CD1c-positive myeloid dendritic cell (primary cell): Measurements from ENCODE around the gene TAS2R31.
"Not testable (repeated sequence)": the region's sequence is repeated elsewhere in the genome, so short reads cannot be mapped to it uniquely, and the experiment has no call there.

Source experiments
- DNase-seq: peaks from one replicate; pipeline ENCODE4 v3.0.0-alpha.2; 2016; ENCODE audit errors: extremely low spot score

TAS2R31 gene, protein sequence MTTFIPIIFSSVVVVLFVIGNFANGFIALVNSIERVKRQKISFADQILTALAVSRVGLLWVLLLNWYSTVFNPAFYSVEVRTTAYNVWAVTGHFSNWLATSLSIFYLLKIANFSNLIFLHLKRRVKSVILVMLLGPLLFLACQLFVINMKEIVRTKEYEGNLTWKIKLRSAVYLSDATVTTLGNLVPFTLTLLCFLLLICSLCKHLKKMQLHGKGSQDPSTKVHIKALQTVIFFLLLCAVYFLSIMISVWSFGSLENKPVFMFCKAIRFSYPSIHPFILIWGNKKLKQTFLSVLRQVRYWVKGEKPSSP

DNA sequence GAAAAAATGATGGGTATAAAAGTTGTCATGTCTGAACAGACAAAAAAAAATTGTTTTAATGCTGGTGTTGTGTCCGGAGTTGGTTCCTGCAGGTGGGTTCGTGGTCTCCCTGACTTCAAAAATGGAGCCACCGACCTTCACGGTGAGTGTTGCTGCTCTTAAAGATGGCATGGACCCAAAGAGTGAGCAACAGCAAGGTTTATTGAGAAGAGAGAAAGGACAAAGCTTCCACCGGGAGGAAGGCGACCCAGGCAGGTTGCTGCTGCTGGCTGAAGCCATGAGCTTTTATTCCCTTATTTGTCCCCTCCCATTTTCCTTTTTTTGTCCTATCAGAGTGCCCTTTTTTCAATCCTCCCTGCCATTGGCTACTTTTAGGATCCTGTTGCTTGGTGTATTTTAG lies at the start of gene TAS2R31:
TSS of gene TAS2R31 (minus strand) at position 101 of the 400 bp plus-strand sequence. CDS start at position 29, 72 bp downstream.
- no peak for DNase-seq

DNA sequence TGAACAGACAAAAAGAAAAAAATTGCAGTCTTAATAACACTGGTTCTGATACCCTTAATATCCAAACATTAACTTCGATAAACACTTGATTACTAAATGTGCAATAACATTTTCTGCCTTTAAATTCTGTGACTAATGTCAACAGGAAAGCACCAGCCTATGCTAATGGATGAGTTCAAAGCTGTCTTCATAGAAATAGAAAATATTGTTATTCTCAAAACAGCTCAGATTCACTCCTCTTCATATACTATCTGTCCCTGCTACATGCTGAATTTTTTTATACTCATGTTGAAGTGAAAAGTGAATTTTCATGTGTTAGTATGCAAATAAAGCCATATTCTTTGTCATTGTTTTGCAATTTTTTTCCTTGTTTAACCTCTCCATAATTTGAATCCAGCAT lies 47.0 kb upstream of the TAS2R31 start:
- no peak for DNase-seq

DNA sequence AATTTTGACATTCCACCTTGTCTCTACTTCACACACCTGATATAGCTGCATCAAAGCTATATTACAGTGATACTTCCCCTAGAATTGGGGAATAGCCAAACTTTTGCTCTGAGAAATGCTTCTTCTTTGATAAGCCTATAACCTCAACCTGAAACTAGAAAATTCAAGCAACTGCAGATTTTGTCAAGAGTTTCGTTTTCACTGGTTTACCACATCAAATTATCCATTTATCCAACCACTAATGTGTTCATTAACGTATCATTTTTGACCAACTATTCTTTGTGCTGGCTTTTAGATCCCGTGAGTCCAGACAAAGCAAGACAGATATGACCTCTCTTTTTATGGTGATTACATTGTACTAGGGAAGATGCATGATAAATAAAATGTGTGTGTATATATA lies 44.4 kb upstream of the TAS2R31 start:
- DNase-seq: no peak

- DNase-seq: no peak
Observed at GRCh38 chr12:11071414-11071813, 40.2 kb upstream of the TAS2R31 start.

- DNase-seq: no peak
Observed at GRCh38 chr12:11070999-11071398, 39.8 kb upstream of the TAS2R31 start.

GRCh38 chr12:11069854-11070365 lies 38.7 kb upstream of the TAS2R31 start:
- DNase-seq: no peak

DNA sequence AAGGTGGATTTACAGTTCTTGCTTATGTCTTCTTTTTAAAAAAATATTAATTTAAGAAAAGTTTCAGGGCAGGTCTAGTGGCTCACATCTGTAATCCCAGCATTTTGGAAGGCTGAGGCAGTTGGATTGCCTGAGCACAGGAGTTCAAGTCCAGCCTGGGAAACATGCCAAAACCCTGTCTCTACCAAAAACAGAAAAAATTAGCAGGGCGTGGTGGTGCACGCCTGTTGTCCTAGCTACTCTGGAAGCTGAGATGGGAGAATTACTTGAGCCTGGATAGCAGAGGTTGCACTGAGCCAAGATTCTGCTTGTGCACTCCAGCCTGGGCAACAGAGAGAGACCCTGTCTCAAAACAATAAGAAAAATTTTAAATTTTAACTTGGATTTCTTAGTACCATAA lies 36.3 kb upstream of the TAS2R31 start:
- no peak for DNase-seq

DNA sequence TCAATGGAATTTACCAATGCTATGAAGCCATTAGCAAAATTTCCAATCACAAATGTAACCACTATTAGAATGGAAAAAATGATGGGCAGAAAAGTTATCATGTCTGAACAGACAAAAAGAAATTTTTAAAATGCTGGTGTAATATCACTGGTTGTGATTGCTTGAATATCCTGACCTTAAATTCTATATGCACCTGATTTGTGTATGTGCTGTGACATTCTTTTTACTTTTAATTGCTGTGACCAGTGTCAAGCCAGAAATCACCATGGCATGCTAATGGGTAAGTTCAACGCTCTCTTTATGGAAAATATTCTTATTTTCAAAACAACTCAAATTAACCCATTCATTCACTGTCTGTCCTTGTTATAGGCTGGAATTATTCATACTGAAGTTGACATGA lies 31.0 kb upstream of the TAS2R31 start, which contains the start of gene TAS2R46:
TSS of gene TAS2R46 (minus strand) at position 101 of the 400 bp plus-strand sequence. CDS start at position 101, 0 bp downstream.
- DNase-seq: not testable (repeated sequence)

GRCh38 chr12:11059784-11060183 lies 28.6 kb upstream of the TAS2R31 start:
- no peak for DNase-seq

- no peak for DNase-seq
Observed at GRCh38 chr12:11059041-11059440, 27.8 kb upstream of the TAS2R31 start.

DNA sequence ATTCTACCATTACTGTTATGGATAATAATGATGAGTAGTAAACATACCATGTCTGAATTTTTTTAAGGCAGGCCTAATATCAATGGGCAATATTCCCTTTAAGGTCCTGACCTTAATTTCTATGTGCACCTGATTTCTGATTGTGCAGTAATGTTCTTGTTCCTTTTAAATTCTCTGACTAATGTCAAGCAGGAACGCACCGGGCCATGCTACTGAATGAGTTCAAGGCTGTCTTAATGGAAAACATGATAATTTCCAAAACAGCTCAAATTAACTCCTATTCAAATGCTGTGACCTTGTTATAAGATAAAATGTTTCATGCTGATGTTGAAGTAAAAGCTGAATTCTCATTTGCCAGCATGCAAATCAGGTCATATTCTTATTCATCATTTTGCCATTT lies 24.1 kb upstream of the TAS2R31 start:
- no peak for DNase-seq

DNA sequence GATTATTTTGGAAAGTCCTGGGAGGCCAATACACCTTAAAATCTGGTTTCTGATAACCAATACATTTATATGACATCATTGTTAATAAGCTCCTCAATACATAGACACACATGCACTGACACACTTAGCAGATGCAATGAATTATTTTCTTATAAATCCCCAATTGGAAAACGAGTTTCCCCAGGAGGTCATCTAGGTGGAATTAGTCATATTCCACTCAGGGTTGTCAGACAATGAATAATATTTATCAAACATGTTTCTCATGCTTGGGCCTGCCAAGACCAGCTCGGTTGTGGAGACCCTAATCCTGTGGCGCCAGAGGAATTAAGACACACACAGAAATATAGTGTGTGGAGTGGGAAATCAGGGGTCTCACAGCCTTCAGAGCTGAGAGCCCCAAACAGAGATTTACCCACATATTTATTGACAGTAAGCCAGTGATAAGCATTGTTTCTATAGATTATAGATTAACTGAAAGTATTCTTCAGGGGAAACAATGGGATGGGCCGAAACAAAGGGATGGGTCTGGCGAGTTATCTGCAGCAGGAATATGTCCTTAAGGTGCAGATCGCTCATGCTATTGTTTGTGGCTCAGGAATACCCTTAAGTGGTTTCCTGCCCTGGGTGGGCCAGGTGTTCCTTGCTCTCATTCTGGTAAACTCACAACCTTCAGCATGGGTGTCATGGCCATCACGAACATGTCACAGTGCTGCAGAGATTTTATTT lies 18.8 kb upstream of the TAS2R31 start:
- DNase-seq: not testable (repeated sequence)

- not testable (repeated sequence) for DNase-seq
Observed at GRCh38 chr12:11041366-11041765, 10.2 kb upstream of the TAS2R31 start.

GRCh38 chr12:11040162-11040561 lies 9.0 kb upstream of the TAS2R31 start:
- DNase-seq: no peak

DNA sequence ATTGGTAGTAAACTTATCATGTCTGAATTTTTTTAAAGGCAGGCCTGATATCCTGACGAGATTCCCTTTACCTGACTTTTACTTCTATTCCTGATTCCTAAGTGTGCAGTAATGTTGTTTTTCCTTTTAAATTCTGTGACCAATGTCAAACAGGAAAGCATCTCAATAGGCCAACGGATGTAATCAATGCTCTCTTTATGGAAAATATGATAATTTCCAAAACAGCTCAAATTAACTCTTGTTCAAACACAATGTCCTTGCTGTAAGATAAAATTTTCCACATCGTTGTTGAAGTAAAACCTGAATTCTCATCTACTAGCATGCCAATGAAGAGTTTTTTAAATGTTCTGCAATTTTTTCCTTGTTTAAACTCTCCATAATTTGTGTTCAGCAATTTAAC lies 8.0 kb upstream of the TAS2R31 start:
- DNase-seq: no peak

GRCh38 chr12:11033959-11034358 lies 2.8 kb upstream of the TAS2R31 start:
- DNase-seq: not testable (repeated sequence)

DNA sequence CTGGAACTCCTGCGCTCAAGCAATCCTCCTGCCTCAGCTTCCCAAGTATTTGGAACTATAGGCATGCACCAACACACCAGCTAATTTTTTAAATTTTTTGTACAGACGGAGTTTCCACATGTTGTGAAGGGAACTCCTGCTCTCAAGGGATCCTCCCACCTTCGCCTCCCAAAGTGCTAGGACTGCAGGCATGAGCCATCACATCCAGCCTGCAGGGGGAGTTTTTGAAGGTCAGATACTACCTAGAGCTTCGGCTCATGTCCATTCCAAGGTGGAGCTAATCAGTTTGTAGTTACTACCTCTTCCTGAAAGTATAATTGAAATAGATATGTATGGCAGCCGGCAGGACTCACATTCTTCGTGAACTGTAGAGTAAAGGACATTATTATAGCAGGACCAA lies 5.1 kb downstream of the TAS2R31 start:
- DNase-seq: no peak

DNA sequence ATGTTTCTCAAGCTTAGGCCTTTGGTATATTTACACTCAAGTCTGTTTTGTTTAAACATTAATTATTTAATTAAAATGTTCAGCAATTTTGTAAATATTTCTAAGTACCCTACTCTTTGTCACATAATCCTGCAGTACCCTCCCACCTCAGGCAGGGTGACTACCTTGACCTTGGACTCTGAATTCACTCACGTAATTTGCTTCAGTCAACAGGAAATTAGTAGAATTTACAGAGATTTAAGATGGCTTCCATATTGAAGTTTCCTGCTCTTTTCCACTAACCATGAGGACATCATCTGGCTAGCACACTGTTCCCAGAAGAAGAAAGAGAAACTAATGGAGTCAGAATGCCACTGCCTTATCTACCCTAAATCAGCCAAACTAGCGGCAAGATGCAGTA lies 7.8 kb downstream of the TAS2R31 start:
- DNase-seq: no peak

DNA sequence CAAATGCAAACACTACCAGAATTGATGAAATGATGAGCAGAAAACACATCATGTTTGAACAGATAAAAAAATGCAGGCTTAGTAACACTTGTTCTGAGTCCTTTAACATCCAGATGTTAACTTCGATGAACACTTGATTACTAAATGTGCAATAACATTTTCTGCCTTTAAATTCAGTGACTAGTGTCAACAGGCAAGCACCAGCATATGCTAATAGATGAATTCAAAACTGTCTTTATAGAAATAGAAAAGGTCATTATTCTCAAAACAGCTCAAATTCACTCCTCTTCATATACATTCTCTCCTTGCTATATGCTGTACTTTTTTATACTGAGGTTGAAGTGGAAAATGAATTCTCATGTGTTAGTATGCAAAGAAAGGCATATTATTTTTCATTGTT lies 8.7 kb downstream of the TAS2R31 start, which contains the start of gene TAS2R19:
TSS of gene TAS2R19 (minus strand) at position 101 of the 400 bp plus-strand sequence. CDS start at position 52, 49 bp downstream.
- no peak for DNase-seq

DNA sequence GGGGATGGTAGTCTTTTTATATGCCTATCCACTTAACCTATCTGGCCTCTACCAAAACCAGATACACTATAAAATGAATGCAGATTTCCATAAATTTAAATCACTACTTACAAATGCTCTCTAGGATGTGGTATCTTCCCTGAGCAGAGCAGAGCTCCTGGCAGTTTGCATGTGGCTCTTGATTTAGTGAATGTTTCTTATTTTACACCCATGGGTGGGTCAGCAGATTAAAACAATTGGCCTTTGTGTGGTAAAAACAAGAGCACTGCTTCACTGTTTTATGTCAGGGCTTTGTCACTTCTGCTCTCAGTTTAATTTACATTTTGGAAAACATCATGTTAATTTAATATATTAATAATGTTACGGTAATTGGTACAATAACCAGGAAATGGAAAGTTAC lies 14.3 kb downstream of the TAS2R31 start:
- DNase-seq: no peak

DNA sequence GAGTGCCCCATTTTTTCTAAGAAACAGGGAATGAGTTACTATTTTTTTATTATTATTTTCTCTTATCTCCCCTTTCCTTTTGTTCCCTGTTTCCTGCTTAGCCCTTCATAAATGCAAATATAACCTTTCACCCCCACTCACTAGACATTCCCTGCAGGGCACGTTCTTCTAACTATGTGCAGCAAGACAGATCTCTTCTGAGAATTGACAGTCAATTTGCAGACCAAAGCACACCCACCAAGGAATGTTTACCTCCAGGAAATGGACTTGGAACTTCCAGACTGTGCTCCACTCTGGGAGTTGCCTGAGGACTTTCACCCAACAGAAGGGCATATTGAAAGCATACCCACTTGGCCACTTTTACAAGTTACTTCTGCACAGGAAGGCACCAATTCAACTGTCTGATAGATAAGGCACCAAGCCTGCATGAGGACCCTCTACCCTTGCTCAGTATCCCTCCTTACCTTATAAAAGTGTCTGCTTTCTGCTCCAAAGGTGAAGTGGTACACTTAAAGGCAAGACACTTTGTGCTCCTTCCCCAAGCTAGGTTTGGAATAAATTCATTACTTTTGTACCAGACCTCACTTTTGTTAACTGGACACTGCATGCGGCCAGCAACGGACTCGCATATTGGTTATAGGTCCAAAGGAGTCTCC lies 15.3 kb downstream of the TAS2R31 start:
- no peak for DNase-seq

- no peak for DNase-seq
Observed at GRCh38 chr12:11014234-11014633, 17.0 kb downstream of the TAS2R31 start.
